Kidney (tissue), 14 donors: Measurements from ENCODE around the gene TPRN. TPM values are rescaled to one million over a fixed set of nuclear protein-coding genes. Genes with fewer than 3 reads are reported as not detected.

Experiments used
- DNase-seq, 5 donors: peaks; one replicate each; pipeline ENCODE4 v3.0.0-alpha.2; 2013 to 2020
- FAIRE-seq: peaks from 2 replicates; lab custom pipeline; 2012; peaks lifted over from hg19 to GRCh38; lab: Jason Lieb, UNC
- H3K27ac ChIP-seq, 2 donors: one replicate each; pipeline ENCODE4 v1.7.0; 2013; ENCODE audit warnings: low read depth in 2 of 2, low read length in 2 of 2, inconsistent platforms in 1 of 2
- H3K27me3 ChIP-seq: one replicate; pipeline ENCODE4 v1.7.1; 2013; ENCODE audit warnings: low read length, inconsistent platforms; ENCODE audit not compliant: control insufficient read depth, insufficient read depth
- H3K36me3 ChIP-seq, 3 donors: one replicate each; pipeline versions ENCODE4 v1.7.0 to v1.7.1; 2013; ENCODE audit warnings: low read length in 3 of 3, control low read depth in 1 of 3, inconsistent platforms in 1 of 3; ENCODE audit not compliant: insufficient read depth in 3 of 3, control insufficient read depth in 2 of 3
- H3K4me1 ChIP-seq, 3 donors: one replicate each; pipeline versions ENCODE4 v1.7.0 to v1.7.1; 2013; ENCODE audit warnings: low read length in 3 of 3, inconsistent platforms in 1 of 3, low read depth in 1 of 3; ENCODE audit not compliant: control insufficient read depth in 2 of 3, insufficient read depth in 2 of 3
- H3K4me3 ChIP-seq, 3 donors: one replicate each; pipeline versions ENCODE4 v1.7.0 to v1.8.1; 2013; ENCODE audit warnings: low read length in 3 of 3, control low read depth in 1 of 3, inconsistent platforms in 1 of 3
- H3K9ac ChIP-seq, 3 donors: one replicate each; pipeline versions ENCODE4 v1.7.0 to v1.7.1; 2013; ENCODE audit warnings: low read length in 3 of 3, control low read depth in 1 of 3, inconsistent platforms in 1 of 3
- H3K9me3 ChIP-seq, 3 donors: one replicate each; pipeline versions ENCODE4 v1.7.0 to v1.7.1; 2013; ENCODE audit warnings: low read length in 3 of 3, control low read depth in 1 of 3, inconsistent platforms in 1 of 3; ENCODE audit not compliant: control insufficient read depth in 2 of 3, insufficient read depth in 1 of 3
- CTCF ChIP-seq: IDR thresholded peaks from 3 replicates; pipeline ENCODE4 v1.5.1; 2012; ENCODE audit warnings: mild to moderate bottlenecking, moderate library complexity, borderline replicate concordance; ENCODE audit not compliant: insufficient read depth; ENCODE audit errors: extremely low read depth
- intact Hi-C: fragments of 100-400 bp; cut with DNase I; formaldehyde crosslinking; loops from one replicate; pipeline ENCODE4 v1.11.1; 2022
- polyA plus RNA-seq: library from polyadenylated mRNA; stranded (reverse); fragments of 350-450 nt; fragmentation: Illumina TruSeq; extraction: RNeasy Lipid Tissue Mini Kit (QIAGEN cat#74804); gene quantifications from one replicate; pipeline ENCODE4 v1.2.3, GENCODE V29; 2014; ENCODE audit warnings: low read depth, low replicate concordance; ENCODE audit not compliant: insufficient read depth
- total RNA-seq: library from RNA; stranded (reverse); fragmentation: NEBNext Ultra II Directional; extraction: Animal tissue kit (Norgen Biotek cat#: 25700); gene quantifications from one replicate; pipeline ENCODE4 v1.2.1, GENCODE V29; 2021
- donor health status: control.
- donor health status: control.
- donor health status: control.
- donor health status: control.
- donor health status: control.
- donor health status: DM: yes; HTN: yes; CAD: no.
- donor health status: Normal renal cell carcinoma (clear cell type).

Gene TPRN
- total and polyA plus RNA-seq, 2 donors from 2014 or later = 47.2 to 49.5 TPM

- Histone ChIP-seq H3K36me3 (peaks cover 0 to 22% (median 22%) of the 10 kb centered on the region in 3 donors), H3K4me1 (no peaks in the 10 kb centered on the region), H3K27me3 (no peaks in the 10 kb centered on the region), H3K9ac (no peak overlapping the region), H3K27ac (no peak overlapping the region), H3K9me3 (no peaks in the 10 kb centered on the region), H3K4me3 (no peak overlapping the region)
- no peak for TF ChIP-seq CTCF
- DNase-seq (no peak), FAIRE-seq (no peak)
- intact Hi-C loops = no loop called here
These were observed 21.5 kb downstream of the TPRN start for GRCh38 chr9:137178939-137179630.

GRCh38 chr9:137178201-137178938 lies 22.2 kb downstream of the TPRN start:
- Histone ChIP-seq H3K9me3 (no peaks in the 10 kb centered on the region), H3K36me3 (peaks cover 0 to 18% (median 16%) of the 10 kb centered on the region in 3 donors)

GRCh38 chr9:137176302-137177182 lies 24.0 kb downstream of the TPRN start:
- peaks cover 0 to 8% (median 7%) of the 10 kb centered on the region in 3 donors for H3K36me3 ChIP-seq
- TF ChIP-seq CTCF = peak; percentile 45
- no peak overlapping the region for H3K27ac ChIP-seq
- H3K4me3 ChIP-seq = no peak overlapping the region
- H3K9ac ChIP-seq = no peak overlapping the region
- no peaks in the 10 kb centered on the region for H3K27me3 ChIP-seq
- peaks cover 0 to 2% (median 0%) of the 10 kb centered on the region in 3 donors for H3K4me1 ChIP-seq
- FAIRE-seq = no peak
- no peak for DNase-seq
- intact Hi-C loops = no loop called here
- H3K9me3 ChIP-seq = no peaks in the 10 kb centered on the region

More at GRCh38 chr9:137178201-137178938, 22.2 kb downstream of the TPRN start:
- FAIRE-seq (no peak), DNase-seq (no peak)
- no peak overlapping the region for H3K27ac ChIP-seq
- H3K9ac ChIP-seq = no peak overlapping the region
- no peaks in the 10 kb centered on the region for H3K27me3 ChIP-seq
- peaks cover 0 to under 1% (median 0%) of the 10 kb centered on the region in 3 donors for H3K4me1 ChIP-seq
- H3K4me3 ChIP-seq = no peak overlapping the region
- intact Hi-C loops = no loop called here
- TF ChIP-seq CTCF = no peak
